ENCODE data around the gene CPXM1.

Gene CPXM1

DNA sequence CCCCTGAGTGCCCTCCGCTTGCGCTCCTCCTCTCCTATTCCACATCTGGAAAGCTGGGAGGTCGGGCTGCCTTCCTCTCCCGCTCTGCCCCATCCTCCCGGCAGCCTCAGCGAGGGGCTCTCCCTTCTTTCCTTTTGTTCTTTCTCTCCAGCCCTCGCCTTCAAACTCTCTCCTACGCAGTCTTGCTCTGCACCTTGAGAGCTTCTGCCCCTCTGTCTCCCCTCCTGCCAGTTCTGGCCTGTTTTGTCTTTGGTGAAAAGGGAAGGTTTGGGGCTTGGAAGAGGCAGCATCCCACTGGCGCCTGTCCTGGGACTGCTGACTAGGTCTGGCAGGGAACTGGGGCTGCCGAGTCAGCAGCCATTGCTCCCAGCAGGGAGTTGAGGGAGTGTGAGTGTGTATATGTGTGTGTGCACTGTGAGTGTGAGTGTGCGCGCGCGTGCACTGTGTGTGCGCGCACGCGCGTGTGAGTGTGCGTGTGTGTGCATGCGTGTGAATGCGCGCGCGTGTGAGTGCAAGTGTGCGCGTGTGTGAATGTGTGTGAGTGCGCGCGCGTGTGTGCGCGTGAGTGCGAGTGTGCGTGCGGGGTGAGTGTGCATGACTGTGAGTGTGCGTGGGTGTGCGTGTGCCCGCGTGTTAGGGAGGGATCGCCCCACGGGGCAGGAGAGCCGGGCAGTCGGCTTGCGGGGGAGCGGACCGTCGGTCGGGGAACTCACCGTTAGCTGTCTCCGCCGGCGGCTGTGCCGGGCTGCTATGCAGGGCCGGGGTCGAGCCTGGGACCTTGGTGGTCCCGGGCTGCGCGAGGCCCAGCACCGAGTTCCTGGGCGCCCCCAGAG is 523 bp downstream of the CPXM1 start:
- TF ChIP-seq SUZ12 (IDR thresholded peaks at IDR 0.05; ENCODE audit: extremely low read depth, insufficient read depth, insufficient read length): no peak
- TF ChIP-seq ZNF274 (IDR thresholded peaks at IDR 0.05; ENCODE audit: low read depth, low read length): no peak
- no peak for TF ChIP-seq YY1 (IDR thresholded peaks at IDR 0.05; ENCODE audit: insufficient read depth, insufficient read length)
- Histone ChIP-seq H3K9me3 (ENCODE audit: insufficient read depth, low read length) (no peaks in the 10 kb centered on the region), H3K4me1 (ENCODE audit: insufficient read depth, insufficient read length) (no peaks in the 10 kb centered on the region), H3K36me3 (ENCODE audit: insufficient read depth, insufficient read length, low read length) (peaks cover 38% of the 10 kb centered on the region), H3K4me3 (ENCODE audit: insufficient read length, low read depth) (peak overlapping the region; percentile 90), H3K27me3 (ENCODE audit: insufficient read depth, insufficient read length) (peaks cover 16% of the 10 kb centered on the region), H3K9ac (ENCODE audit: insufficient read length, low read depth) (peak overlapping the region; percentile 98)
- DNase-seq (ENCODE audit: low read depth, low spot score): no peak

DNA sequence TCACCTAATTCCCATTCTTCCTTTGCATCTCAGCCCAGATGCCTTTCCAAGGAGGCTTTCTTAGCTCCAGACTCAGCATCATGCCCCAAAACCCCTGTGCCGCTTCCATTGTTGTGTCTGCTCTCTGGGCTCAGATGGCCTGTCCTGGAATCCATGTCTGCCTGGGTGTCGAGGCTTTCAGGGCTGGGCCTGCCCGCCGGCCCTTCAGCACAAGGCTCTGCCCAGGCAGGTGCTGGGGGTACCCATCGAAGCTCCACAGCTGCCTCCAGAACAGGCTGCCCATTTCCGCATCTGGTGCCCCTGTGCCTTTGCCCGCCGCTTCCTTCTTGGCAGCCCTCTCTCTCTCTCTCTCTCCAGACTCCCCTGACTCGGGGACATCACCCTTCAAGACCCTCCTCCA is 1.2 kb downstream of the CPXM1 start:
- H3K4me1 ChIP-seq (ENCODE audit: insufficient read depth, insufficient read length): no peaks in the 10 kb centered on the region
- peak overlapping the region; percentile 98 for H3K9ac ChIP-seq (ENCODE audit: insufficient read length, low read depth)
- DNase-seq (ENCODE audit: low read depth, low spot score): no peak
- H3K4me3 ChIP-seq (ENCODE audit: insufficient read length, low read depth): peak overlapping the region; percentile 90
- TF ChIP-seq SUZ12 (IDR thresholded peaks at IDR 0.05; ENCODE audit: extremely low read depth, insufficient read depth, insufficient read length) (no peak), ZNF274 (IDR thresholded peaks at IDR 0.05; ENCODE audit: low read depth, low read length) (no peak), YY1 (IDR thresholded peaks at IDR 0.05; ENCODE audit: insufficient read depth, insufficient read length) (no peak)
- H3K9me3 ChIP-seq (ENCODE audit: insufficient read depth, low read length): no peaks in the 10 kb centered on the region
- H3K27me3 ChIP-seq (ENCODE audit: insufficient read depth, insufficient read length): peaks cover 16% of the 10 kb centered on the region
- peaks cover 44% of the 10 kb centered on the region for H3K36me3 ChIP-seq (ENCODE audit: insufficient read depth, insufficient read length, low read length)

DNA sequence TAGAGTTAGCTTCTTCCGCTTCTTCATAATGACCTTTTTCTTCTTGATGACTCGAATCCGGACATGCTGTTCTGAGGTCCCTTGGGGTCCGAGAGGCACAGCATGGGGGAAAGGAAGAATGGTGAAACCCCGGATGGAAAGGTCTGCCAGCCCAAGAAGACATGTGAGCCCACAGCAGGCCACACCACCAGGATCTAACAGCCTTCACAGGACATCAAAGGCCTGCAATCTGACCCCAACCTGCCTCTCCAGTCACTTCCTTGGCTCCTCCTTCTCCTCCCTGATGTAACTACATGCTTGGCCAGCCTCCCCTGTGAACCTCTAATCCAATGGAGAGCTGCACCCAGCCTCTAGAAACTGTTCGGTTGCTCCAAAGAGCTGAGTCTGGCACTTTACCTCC is 1.6 kb downstream of the CPXM1 start:
- DNase-seq (ENCODE audit: low read depth, low spot score): no peak
- Histone ChIP-seq H3K4me1 (ENCODE audit: insufficient read depth, insufficient read length) (no peaks in the 10 kb centered on the region), H3K36me3 (ENCODE audit: insufficient read depth, insufficient read length, low read length) (peaks cover 49% of the 10 kb centered on the region), H3K9ac (ENCODE audit: insufficient read length, low read depth) (no peak overlapping the region), H3K9me3 (ENCODE audit: insufficient read depth, low read length) (no peaks in the 10 kb centered on the region), H3K4me3 (ENCODE audit: insufficient read length, low read depth) (no peak overlapping the region), H3K27me3 (ENCODE audit: insufficient read depth, insufficient read length) (peaks cover 16% of the 10 kb centered on the region)
- TF ChIP-seq ZNF274 (IDR thresholded peaks at IDR 0.05; ENCODE audit: low read depth, low read length): no peak
- no peak for TF ChIP-seq SUZ12 (IDR thresholded peaks at IDR 0.05; ENCODE audit: extremely low read depth, insufficient read depth, insufficient read length)
- TF ChIP-seq YY1 (IDR thresholded peaks at IDR 0.05; ENCODE audit: insufficient read depth, insufficient read length): no peak

DNA sequence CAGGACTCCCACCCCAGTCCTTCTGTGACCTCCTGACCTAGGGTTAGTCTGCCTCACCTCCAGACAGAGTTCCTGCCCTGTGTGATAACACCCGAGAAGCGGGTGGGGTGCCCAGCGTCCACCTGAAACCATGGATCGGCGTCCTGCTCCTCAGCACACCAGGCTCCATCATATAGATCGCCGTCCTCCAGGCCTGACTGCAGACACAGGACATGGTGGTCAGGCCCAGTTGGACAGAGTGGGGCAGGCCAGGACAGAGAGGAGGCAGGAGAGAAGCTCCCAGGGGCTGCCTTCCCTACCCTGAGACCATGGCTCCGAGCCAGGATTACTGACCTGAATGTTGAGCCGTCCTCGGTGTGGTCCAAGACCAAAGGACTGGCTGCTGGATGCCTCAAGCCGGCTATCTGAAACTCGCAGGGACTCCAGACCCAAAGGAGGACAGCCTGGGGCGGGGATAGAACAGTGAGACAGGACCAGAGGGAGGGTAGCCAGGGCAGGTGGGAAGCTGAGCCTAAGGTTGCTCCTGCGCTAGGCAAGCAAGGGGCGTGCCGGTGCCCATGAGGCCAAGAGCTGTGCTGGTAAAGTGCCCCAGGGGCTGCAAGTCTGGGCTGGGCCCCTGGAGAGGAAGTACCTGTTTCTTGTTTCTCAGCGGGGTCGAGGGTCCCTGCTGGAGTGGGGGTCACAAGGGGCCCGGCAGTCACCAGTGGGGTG is 2.2 kb downstream of the CPXM1 start:
- Histone ChIP-seq H3K9ac (ENCODE audit: insufficient read length, low read depth) (peak overlapping the region; percentile 42), H3K36me3 (ENCODE audit: insufficient read depth, insufficient read length, low read length) (peaks cover 54% of the 10 kb centered on the region), H3K27me3 (ENCODE audit: insufficient read depth, insufficient read length) (peaks cover 16% of the 10 kb centered on the region), H3K4me3 (ENCODE audit: insufficient read length, low read depth) (no peak overlapping the region), H3K9me3 (ENCODE audit: insufficient read depth, low read length) (no peaks in the 10 kb centered on the region), H3K4me1 (ENCODE audit: insufficient read depth, insufficient read length) (no peaks in the 10 kb centered on the region)
- DNase-seq (ENCODE audit: low read depth, low spot score): no peak
- TF ChIP-seq SUZ12 (IDR thresholded peaks at IDR 0.05; ENCODE audit: extremely low read depth, insufficient read depth, insufficient read length) (no peak), ZNF274 (IDR thresholded peaks at IDR 0.05; ENCODE audit: low read depth, low read length) (no peak), YY1 (IDR thresholded peaks at IDR 0.05; ENCODE audit: insufficient read depth, insufficient read length) (no peak)

DNA sequence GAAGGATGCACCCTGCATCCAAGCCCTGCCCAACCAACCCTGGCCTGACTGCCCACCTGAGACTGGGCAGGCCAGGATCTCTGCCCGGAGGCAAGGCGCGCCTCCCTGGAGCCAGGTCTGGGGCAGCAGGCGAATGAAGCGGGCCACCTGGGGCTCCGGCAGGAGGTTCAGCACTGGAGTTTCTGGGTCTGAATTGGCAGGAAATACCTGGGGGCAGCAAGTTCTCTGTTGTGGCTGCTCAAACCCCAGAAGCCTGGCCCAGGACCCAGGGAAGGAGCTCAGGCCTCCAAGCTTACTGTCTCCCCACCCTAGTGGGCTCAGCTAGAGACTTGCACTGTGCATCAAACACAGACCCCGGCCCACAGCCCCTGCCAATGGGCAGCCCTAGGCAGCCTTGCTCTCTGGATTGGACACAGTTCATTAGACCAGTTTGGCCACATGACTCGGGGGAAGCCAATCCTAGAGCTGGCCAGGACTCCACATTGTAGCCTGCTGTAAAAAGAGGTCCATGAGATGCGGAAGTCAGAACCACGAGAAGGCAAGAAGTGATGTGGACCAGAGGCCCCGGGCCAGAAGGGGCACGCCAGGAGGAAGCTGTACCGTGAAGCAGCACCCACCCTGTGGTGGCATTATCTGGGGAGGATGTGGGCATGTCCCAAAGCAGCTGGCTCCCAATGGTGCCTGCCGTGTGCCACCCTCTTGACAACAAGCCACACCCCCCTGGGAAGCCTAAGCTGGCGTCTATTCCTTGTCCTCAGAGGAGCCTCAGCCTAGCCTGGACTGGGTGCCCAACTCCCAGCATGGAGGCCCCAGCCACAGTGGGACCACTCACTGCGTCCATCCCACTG is 3.1 kb downstream of the CPXM1 start:
- peaks cover 9% of the 10 kb centered on the region for H3K27me3 ChIP-seq (ENCODE audit: insufficient read depth, insufficient read length)
- DNase-seq (ENCODE audit: low read depth, low spot score): no peak
- no peaks in the 10 kb centered on the region for H3K4me1 ChIP-seq (ENCODE audit: insufficient read depth, insufficient read length)
- H3K9ac ChIP-seq (ENCODE audit: insufficient read length, low read depth): no peak overlapping the region
- no peak for TF ChIP-seq YY1 (IDR thresholded peaks at IDR 0.05; ENCODE audit: insufficient read depth, insufficient read length)
- TF ChIP-seq SUZ12 (IDR thresholded peaks at IDR 0.05; ENCODE audit: extremely low read depth, insufficient read depth, insufficient read length): no peak
- no peak for TF ChIP-seq ZNF274 (IDR thresholded peaks at IDR 0.05; ENCODE audit: low read depth, low read length)
- no peaks in the 10 kb centered on the region for H3K9me3 ChIP-seq (ENCODE audit: insufficient read depth, low read length)
- H3K36me3 ChIP-seq (ENCODE audit: insufficient read depth, insufficient read length, low read length): peaks cover 54% of the 10 kb centered on the region
- H3K4me3 ChIP-seq (ENCODE audit: insufficient read length, low read depth): no peak overlapping the region

DNA sequence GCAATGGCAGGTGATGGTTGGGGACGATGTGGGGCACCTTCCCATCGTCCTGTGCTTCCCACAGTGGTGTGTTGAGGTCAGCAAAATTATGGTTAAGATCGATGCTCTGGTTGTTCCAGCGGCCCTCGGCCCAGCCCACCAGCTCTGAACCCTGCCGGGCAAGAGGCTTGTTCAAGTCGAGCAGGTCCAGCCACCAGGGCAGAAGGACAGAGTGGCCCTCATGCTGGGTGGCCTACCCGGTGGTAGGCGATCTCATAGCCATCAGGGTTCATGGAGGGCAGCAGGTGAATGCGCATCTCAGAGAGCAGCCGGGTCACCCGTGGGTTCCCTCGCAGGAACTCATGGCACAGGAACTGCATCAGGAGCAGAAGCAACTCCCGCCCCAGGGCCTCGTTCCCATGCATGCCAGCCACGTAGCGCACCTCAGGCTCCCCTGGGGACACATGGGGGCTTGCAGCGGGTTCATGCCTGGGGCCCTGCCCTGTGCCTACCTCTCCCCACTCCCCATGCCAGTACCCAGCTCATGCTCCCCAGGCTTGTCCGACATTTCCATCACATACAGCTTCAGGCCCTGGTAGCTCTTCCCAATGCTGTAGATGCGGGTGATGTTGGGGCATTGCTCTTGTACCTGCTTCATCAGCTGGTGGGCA is 4.3 kb downstream of the CPXM1 start:
- Histone ChIP-seq H3K36me3 (ENCODE audit: insufficient read depth, insufficient read length, low read length) (peaks cover 54% of the 10 kb centered on the region), H3K9ac (ENCODE audit: insufficient read length, low read depth) (no peak overlapping the region), H3K4me3 (ENCODE audit: insufficient read length, low read depth) (no peak overlapping the region), H3K27me3 (ENCODE audit: insufficient read depth, insufficient read length) (no peaks in the 10 kb centered on the region), H3K4me1 (ENCODE audit: insufficient read depth, insufficient read length) (no peaks in the 10 kb centered on the region), H3K9me3 (ENCODE audit: insufficient read depth, low read length) (no peaks in the 10 kb centered on the region)
- no peak for DNase-seq (ENCODE audit: low read depth, low spot score)
- no peak for TF ChIP-seq SUZ12 (IDR thresholded peaks at IDR 0.05; ENCODE audit: extremely low read depth, insufficient read depth, insufficient read length)
- TF ChIP-seq YY1 (IDR thresholded peaks at IDR 0.05; ENCODE audit: insufficient read depth, insufficient read length): no peak
- TF ChIP-seq ZNF274 (IDR thresholded peaks at IDR 0.05; ENCODE audit: low read depth, low read length): no peak
